ENCODE measurements around the gene ZNRD2.

ZNRD2 gene

DNA sequence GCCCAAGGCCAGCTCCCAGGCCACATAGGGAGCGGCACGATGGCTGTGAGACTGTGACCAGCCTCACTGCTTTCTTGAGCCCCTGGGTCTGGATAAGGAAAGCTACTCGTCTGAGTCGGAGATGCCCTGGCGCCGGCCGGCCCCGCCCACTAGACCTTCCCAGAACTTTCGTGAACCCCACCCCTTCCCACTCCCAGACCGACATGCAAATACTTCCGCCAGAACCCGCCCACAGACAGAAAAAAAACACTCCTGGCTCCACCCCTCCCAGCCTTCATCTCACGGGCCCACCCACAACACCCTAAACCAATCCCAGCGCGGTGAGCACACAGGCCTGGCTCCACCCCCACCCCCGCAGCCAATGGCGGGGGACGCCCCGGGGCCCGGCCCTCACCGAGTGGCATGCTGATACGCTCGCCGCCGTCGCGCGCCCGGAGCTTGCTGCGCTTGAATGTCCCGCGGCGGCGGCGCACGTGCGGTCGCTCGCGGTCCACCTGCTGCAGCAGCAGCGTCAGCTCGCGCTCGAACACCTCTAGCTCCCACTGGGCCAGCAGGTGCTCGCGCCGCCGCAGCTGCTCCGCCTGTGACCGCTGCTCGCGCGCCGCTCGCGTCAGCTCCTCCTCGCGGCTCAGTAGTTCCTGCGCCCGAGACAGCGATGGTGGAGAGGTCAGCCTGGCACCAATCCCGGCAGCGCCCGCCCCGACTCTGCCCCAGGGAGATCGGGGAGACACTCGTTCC, 36.8 kb downstream of the ZNRD2 start:
- H3K27ac ChIP-seq (ENCODE audit: low read depth, low read length): no peak overlapping the region
- no peaks in the 10 kb centered on the region for H3K79me2 ChIP-seq (ENCODE audit: insufficient read depth, low read length)
- no peak overlapping the region for H3K4me3 ChIP-seq (ENCODE audit: insufficient read depth, low read length, poor library complexity, severe bottlenecking)
- H3K36me3 ChIP-seq (ENCODE audit: low read length): no peaks in the 10 kb centered on the region
- no peak overlapping the region for H3K4me2 ChIP-seq (ENCODE audit: low read depth, low read length, poor library complexity, severe bottlenecking)
- no peaks in the 10 kb centered on the region for H3F3A ChIP-seq (ENCODE audit: insufficient read depth)
- no peak overlapping the region for H3K9ac ChIP-seq (ENCODE audit: low read length)
- H3K27me3 ChIP-seq (ENCODE audit: low read length): no peaks in the 10 kb centered on the region
- no peak overlapping the region for H2AFZ ChIP-seq (ENCODE audit: low read depth, low read length, severe bottlenecking)
- H3K9me2 ChIP-seq (replicated peaks; ENCODE audit: insufficient read depth, low read length): no peaks in the 10 kb centered on the region
- no peaks in the 10 kb centered on the region for H3K9me3 ChIP-seq (ENCODE audit: insufficient read depth, low read length)
- H4K20me1 ChIP-seq (ENCODE audit: low read depth, low read length): no peaks in the 10 kb centered on the region
- no peak for TF ChIP-seq CTCF (IDR thresholded peaks at IDR 0.05; ENCODE audit: insufficient read depth, low read length, poor library complexity, severe bottlenecking)
- no peak for TF ChIP-seq EZH2phosphoT487 (conservative IDR thresholded peaks at IDR 0.05; ENCODE audit: low read length)

GRCh38 chr11:65607614-65608426, 37.5 kb downstream of the ZNRD2 start:
- H4K20me1 ChIP-seq (ENCODE audit: low read depth, low read length): no peaks in the 10 kb centered on the region
- no peaks in the 10 kb centered on the region for H3K36me3 ChIP-seq (ENCODE audit: low read length)
- TF ChIP-seq EZH2phosphoT487 (conservative IDR thresholded peaks at IDR 0.05; ENCODE audit: low read length) (no peak), CTCF (IDR thresholded peaks at IDR 0.05; ENCODE audit: insufficient read depth, low read length, poor library complexity, severe bottlenecking) (no peak)
- no peak overlapping the region for H3K9ac ChIP-seq (ENCODE audit: low read length)
- no peak overlapping the region for H3K4me2 ChIP-seq (ENCODE audit: low read depth, low read length, poor library complexity, severe bottlenecking)
- no peak overlapping the region for H3K27ac ChIP-seq (ENCODE audit: low read depth, low read length)
- no peaks in the 10 kb centered on the region for H3K9me2 ChIP-seq (replicated peaks; ENCODE audit: insufficient read depth, low read length)
- H3K9me3 ChIP-seq (ENCODE audit: insufficient read depth, low read length): no peaks in the 10 kb centered on the region
- no peak overlapping the region for H2AFZ ChIP-seq (ENCODE audit: low read depth, low read length, severe bottlenecking)
- H3K79me2 ChIP-seq (ENCODE audit: insufficient read depth, low read length): no peaks in the 10 kb centered on the region
- H3F3A ChIP-seq (ENCODE audit: insufficient read depth): no peaks in the 10 kb centered on the region
- no peaks in the 10 kb centered on the region for H3K27me3 ChIP-seq (ENCODE audit: low read length)
- H3K4me3 ChIP-seq (ENCODE audit: insufficient read depth, low read length, poor library complexity, severe bottlenecking): no peak overlapping the region

DNA sequence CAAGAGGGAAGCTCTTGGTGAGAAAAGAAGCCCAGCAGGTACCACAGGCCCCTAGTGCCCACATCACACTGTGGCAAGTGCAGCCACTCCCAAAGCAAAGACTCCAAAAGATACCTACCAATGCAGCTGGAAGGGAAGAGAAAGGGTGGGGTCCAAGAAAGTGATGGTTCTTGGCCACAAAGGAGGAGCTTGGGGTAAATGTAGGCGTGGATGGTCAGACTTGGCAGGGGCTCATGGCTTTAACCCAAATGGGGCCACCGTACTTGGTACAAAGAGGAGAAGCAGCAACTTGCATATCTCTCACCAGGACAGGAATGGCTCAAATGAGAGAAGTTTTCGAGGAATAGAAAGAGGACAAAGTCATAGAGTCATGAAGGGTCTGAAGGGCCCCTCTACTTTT, 39.0 kb downstream of the ZNRD2 start:
- no peaks in the 10 kb centered on the region for H3K27me3 ChIP-seq (ENCODE audit: low read length)
- no peak for TF ChIP-seq EZH2phosphoT487 (conservative IDR thresholded peaks at IDR 0.05; ENCODE audit: low read length)
- TF ChIP-seq CTCF (IDR thresholded peaks at IDR 0.05; ENCODE audit: insufficient read depth, low read length, poor library complexity, severe bottlenecking): no peak
- no peaks in the 10 kb centered on the region for H4K20me1 ChIP-seq (ENCODE audit: low read depth, low read length)
- H3K4me3 ChIP-seq (ENCODE audit: insufficient read depth, low read length, poor library complexity, severe bottlenecking): no peak overlapping the region
- H3K9me2 ChIP-seq (replicated peaks; ENCODE audit: insufficient read depth, low read length): no peaks in the 10 kb centered on the region
- no peak overlapping the region for H2AFZ ChIP-seq (ENCODE audit: low read depth, low read length, severe bottlenecking)
- H3K27ac ChIP-seq (ENCODE audit: low read depth, low read length): no peak overlapping the region
- H3F3A ChIP-seq (ENCODE audit: insufficient read depth): no peaks in the 10 kb centered on the region
- H3K9me3 ChIP-seq (ENCODE audit: insufficient read depth, low read length): no peaks in the 10 kb centered on the region
- H3K79me2 ChIP-seq (ENCODE audit: insufficient read depth, low read length): no peaks in the 10 kb centered on the region
- no peaks in the 10 kb centered on the region for H3K36me3 ChIP-seq (ENCODE audit: low read length)
- H3K4me2 ChIP-seq (ENCODE audit: low read depth, low read length, poor library complexity, severe bottlenecking): no peak overlapping the region
- H3K9ac ChIP-seq (ENCODE audit: low read length): no peak overlapping the region
